GM19395 (cell line): ENCODE measurements around the gene PGP.

Source experiments
- ATAC-seq: cut with Tn5 transposase; IDR thresholded peaks from one replicate; pipeline ENCODE4 v1.9.1; 2021; ENCODE audit warnings: mild to moderate bottlenecking, moderate library complexity; ENCODE audit not compliant: unreplicated experiment

The PGP gene

DNA sequence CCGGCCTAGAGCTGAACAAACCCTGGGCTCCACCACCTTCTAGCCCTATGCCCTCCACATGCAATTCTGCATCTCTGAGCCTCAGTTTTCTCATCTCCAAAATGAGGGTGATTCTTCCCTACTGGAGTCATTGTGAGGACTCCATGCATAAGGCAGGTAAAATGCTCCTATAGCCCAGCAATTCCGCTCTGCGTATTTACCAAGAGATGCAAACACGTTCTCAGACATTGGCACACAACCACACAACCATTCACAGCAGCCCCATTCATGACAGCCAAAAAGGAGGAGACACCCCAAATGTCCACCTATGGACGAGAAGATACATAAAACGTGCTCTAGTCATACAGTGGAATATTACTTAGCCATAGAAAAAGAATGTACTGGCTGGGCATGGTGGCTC lies 14.3 kb downstream of the PGP start:
- ATAC-seq: no peak

DNA sequence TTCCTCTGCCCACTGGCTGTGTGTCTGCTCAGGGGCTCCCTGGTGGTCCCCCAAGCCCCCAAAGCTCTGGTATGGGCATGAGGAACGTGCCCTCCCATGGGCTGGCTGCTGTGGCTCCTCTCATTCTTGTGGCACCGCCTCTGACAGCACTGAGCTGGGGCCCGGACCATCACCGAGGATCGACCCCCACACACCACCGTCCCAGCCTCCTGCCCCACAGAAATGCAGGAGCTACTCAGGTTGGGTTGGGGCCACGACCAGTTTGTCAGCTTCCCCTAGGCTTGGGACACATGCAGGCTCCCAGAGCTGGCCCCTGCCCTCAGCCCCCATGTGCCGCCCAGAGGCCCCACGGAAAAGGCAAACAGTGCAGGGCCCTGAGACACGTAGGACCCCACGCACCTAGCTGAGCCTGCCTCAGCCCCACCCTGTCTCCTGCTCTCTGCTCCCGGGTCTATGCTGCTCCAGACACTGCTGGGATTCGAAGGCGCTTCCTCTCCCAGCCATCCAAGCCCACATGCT lies 15.0 kb downstream of the PGP start:
- no peak for ATAC-seq

DNA sequence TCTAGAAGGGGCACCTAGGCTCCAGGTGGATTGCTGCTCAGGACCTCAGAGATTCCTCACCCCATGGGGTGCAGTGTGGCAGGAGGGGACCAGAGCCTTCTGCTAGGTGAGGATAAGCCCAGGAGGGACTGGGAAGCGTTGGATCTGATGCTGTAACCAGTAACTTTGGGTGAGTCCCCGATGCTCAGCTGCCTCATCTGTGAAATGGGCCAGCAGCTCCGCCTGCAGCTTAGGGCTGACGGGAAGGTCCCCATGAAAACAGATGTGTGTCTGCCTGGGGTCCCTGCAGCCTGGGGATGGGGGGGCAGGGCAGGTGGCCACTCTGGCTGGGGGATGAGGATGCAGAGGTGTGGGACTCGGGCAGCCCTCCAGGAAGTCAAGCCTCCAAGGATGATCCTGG lies 15.5 kb downstream of the PGP start:
- ATAC-seq: no peak

DNA sequence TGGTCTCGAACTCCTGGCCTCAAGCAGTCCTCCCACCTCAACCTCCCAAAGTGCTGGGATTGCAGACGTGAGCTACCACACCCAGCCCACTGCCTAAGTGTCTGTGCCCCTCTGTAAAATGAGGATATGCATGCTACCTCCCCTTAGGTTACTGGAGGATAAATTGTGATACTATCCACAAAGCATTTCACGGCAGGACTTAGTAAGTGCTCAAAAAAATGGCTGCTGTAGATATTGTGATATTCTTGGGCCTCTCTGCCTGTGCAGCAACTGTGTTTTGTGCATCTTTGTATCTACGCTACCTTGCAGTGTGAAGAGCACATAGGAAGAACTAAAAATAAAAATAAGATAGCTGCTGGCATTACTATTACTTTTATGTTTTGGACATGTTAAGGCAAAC lies 16.4 kb downstream of the PGP start:
- ATAC-seq: no peak

DNA sequence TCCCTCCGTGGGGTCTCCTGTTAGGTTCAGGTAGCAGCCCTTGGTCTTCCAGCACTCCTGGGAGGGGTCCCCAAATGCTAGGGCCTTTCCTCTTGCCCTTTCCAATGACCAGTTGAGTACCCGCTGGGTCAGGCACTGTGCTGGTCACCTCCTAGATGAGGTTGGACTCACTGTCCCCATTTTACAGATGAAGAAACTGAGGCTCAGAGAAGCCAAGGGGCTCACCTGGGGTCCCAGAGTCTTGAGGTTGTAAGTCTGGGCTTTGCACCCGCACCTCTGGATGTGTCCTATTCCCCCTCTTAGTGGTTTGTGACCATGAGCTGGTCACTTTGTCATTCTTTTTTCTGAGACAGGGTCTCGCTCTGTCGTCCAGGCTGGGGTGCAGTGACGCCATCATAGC lies 16.9 kb downstream of the PGP start:
- no peak for ATAC-seq

DNA sequence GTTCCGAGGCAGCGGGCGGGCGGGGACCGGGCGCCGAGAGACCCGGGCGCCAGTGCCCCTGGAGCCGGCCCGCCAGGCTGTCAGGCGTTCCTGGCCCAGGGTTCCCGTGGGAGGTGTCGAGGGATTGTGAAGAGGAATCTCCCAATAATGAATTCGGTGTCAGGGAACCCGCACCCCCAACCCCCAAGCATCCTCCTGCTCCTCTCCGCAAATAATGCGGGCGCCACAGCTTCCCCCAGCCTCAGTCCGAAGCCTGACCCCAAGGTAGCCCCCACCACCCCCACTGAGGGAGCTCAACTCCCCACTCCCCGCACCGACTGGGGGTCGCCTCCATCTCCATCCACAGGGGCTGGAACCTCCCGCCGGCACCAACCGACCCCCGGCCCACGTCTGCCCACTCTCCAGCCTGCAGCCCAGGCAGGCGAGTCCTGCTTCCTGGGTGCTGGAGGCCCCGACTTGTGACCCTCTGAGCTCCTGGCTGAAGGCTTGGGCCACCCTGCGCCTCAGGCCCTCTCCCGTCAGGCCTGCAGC lies 17.6 kb downstream of the PGP start:
- ATAC-seq: no peak

DNA sequence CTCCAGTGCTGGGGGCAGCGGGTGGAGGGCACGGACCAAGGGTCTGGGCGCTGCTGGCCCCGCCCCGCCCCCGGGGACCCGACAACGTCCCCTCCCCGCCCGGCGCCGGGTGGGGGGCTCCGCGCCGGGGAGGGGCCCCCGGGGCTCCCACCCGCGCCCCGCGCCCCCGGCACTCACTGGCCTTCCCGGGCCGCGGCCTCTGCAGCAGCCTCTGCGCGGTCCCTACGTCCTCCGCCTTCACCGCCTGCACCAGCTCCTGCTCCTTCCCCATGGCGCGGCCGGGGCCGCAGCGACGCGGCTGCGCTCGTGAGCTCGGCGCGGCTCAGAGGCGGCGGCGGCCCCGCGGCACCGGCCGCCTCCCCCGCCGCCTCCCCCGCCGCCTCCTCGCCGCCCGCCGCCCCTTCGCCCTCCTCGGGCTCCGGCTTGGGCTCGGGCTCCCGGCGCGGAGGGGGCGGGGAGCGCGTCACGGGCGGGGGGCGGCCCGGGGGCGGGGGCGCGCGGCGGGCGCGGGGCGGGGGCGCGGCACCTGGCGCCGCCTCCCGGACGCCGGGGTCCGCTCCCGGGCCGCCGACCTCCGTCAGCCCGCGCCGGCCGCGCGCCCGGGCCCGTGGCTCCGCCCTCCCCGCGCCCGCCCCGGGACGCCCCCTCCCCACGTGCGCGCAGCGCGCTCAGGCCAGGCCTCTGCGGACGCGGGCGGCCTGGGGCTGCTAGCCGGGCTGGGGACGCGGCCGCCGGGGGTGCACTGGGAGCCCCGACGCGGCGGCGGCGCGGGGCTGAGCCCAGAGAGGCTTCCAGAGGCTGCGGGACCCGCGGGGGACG lies 18.3 kb downstream of the PGP start, which contains the start of gene CASKIN1:
Gene CASKIN1 (minus strand): TSS at position 444 of the 819 bp plus-strand sequence. CDS start 173 bp downstream, at position 271.
- ATAC-seq: no peak

DNA sequence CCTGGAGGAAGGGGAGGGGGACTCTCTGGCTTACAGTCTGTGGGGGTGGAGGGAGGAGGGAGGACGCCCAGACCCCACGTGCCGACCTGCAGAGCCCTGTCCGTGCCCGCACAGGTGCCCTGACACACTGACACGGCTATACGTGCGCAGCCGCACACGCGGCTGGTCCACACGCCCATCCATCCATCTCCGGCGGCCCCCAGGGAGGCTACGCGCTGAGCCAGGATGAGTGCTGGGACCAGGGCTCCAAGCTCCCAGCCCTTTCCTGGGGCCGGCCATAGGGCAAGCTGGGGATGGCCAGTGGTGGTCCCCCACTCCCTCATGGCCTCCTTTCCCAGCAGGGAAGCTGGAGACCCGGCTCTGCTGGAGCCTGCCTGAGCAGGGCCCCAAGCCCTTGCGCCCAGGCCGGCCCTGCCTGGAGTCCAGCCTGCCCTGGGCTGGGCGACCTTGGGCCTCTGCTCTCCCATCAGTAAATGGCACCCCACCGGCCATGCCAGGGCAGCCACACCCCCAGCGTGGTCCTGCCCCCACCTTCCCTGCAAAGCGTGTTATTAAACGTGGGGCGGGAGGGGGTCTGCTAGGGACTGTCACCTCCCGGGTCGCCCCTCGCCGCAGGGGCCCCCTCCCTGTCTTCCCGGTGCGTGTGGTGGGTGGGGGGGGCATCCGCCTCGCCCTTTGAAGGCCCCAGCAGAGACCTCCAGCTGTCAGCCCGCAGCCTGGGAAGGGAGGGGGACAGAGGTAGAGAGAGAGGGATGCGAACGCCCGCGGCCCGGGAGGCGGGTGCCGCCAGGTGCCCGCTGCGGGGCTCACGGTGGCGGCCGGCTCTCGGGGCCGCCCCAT lies 19.1 kb downstream of the PGP start:
- ATAC-seq: no peak

DNA sequence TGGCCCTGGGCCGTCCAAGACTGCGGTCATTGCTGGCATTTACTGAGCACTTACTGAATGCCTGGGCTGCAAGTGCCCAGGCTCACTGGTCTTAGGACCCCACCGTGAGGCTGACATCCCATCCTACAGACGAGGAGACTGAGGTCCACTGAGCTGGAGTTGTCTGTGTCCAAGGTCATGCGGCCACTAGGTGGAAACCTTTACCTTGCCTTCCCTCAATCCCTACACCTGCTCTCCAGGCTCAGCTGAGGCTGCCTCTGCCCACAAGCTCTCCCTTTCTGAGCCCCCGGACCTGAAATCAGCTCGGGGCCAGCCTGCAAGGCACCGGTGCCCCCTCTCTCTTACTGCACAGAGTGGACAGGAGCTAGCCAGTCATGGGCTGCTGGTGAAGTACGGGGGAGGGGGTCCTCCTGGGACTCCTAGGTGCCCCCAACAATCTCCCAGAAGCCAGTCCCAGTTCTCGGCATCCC lies 19.8 kb downstream of the PGP start:
- ATAC-seq: no peak

DNA sequence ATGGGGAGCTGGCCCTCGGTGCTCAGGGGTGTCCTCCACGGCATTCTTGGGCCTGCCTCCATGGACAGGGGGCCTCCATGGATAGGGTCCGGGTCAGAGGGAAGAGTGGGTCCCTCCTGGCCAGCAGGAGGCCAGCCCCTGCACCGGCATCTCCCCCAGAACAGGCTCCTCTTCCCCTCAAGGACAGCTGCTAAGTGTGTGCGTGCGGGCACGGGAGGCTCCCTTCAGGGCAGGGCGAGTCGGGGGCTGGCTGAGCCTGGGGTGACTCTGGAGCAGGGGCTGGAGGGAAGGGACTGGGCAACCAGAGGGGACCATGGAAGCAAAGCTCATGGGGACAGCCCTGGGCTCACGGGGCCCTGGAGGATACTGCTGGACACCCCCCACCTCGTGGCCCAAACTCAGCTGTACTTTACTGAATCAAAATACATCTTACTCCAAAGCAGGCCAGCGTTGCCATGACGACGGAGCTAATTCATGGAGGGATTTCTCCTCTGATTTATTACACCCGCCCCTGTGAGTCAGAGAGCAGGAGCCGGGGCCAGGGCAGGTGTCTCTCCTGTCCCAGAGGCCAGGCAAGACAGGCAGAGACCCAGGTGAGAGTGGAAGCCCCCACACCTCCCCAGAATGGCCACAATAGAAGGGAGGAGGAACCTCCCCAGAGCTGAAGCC lies 20.3 kb downstream of the PGP start:
- ATAC-seq: no peak

DNA sequence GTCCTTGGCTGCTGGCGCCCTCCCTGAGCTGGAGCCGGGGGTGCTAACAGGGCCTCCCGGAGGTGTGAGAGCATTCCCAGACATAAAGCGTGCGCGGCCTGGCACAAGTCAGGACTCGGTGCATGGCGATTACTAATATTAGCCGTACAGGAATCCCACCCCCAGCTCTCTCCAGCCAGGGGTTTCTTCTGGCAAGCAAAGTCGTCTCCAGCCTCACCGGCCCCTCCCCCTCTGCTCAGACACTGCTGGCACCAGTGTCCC lies 23.3 kb downstream of the PGP start:
- ATAC-seq: no peak

DNA sequence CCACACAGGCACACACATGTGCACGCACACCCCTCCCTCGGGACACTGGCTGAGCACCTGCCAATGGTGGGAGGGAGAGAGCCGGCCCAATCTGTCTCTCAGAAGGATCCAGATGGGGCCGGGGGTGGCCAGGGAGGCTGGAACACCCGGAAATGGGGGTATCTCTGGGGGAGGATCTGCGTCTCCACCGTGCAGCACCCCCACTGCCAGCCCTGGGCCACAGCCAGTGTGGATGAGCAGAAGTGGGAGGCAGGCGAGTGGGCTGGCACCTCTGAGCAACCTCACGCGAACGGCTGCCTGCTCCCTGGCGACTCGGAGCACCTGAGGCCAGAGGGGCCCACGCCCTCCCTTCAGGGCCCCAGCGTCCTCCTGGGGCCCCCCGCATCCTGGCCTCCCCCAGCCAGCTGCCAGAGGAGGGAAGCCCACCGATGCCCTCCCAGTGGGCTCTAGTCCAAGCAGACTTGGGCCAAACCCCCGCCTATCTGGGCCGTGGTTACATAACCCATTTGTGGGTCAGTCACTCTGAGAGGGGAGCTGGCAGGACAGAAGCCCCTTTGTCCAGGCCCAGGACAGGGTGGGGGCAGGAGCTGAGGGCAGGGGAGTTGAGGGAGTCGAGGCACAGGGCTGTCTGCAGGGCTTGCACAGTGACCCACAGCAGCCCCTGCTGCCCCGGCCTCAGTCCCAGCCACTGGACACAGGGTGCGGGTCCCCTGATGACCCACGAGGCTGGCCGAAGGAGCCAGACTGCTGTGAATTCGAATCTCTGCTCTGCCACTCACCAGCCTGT lies 23.8 kb downstream of the PGP start:
- ATAC-seq: no peak

DNA sequence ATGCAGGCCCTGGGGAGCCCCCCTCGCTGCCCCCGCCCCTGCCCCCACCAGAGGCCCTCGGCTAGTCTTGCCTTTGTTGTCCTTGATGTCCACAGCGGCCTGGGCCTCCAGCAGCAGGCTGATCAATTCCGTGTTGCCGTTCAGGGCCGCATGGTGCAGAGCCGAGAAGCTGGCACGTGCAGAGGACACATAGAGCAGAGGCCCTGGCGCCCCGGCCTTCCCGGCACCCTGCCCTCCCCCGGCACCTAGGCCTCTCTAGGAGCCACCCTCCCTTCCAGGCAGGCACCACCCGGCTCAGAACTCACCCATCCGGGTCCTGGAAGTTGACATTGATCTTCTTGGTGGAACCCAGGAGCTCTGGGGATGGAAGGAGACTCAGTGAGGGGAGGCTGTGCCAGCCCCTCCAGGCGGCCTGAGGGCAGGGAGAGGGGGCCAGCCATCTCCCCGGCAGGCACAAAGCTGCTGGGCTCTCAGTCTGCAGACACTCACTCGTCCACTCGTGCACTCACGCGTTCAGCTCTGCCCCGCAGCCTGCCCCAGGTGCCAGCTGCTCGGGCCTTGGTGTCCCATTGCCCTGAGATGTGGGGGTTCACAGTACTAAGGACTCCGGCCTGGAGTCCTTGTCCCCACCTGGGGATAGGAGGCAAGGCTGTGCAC lies 24.5 kb downstream of the PGP start:
- ATAC-seq: no peak

DNA sequence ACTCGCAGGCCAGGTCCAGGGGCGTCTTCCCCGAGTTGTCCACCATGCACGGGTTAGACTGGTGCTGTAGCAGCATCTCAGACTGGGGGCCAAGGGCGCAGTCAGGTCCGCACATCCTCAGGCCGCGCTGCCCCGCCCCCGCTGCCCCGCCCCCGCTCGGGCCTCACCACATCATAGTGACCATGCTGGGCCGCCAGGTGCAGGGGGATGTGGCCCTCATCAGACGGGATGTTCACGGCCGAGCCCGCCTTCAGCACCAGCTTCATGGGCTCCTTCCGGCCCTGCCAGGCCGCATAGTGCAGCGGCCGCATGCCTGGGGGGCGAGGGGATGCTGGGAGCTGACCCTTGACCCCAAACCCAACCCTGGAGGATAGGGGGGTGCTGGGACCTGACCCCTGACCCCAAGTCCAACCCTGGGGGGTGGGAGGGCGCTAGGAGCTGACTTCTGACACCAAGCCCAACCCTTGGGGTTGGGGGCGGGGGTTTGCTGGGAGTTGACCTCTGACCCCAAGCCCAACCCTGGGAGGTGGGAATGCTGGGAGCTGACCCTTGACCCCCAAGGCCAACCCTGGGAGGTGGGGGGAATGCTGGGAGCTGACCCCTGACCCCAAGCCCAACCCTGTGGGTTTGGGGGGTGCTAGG lies 25.3 kb downstream of the PGP start:
- ATAC-seq: no peak

DNA sequence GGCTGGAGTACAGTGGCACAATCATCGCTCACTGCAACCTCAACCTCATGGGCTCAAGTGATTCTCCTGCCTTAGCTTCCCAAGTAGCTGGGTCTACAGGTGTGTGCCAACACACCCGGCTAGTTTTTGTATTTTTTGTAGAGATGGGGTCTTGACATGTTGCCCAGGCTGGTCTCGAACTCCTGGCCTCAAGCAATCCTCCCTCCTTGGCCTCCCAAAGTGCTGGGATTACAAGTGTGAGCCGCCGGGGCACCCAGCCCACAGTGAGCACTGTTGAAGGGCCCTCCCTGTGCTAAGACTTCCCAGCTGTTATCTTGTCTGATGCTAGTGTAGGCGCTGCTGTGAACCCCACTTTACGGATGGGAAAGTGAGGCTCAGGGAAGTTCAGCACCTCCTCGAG lies 26.2 kb downstream of the PGP start:
- no peak for ATAC-seq

DNA sequence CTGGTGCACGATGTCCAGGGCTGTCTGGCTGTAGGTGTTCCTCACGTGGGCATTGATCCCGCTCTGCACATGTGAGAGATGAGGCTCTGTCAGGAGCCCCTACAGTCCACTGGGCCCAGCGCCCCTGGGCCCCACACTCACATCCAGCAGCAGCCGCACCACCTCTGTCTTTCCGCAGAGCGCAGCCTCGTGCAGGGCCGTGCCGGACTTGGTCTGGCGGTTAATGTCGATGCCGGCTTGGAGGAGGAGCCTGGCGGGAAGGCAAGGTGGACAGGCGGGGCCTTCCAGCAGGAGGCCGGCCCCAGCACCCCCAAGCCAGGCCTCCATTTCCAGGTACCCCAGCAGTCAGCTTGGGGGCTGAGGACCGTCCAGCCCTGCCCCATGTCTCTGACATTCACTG lies 27.4 kb downstream of the PGP start:
- no peak for ATAC-seq

DNA sequence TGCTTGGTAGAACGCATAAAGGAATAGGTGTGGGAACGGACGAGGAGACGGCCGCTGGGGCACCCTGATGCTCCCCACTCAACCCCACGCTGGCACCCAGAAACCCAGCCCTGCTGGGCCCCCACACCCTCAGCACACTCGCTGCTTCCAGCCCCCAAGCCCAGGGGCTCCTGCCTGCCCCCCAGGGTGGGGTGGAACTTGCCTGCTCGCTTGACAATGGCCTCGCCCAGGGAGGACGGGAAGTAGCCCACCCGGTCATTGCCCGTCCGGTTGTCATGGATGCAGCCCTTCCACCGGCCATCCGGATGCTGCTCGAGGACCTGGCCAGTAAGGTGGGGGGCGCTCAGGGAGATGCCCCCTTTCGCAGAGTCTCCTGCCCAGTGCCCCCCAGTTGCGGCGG lies 28.1 kb downstream of the PGP start:
- no peak for ATAC-seq

DNA sequence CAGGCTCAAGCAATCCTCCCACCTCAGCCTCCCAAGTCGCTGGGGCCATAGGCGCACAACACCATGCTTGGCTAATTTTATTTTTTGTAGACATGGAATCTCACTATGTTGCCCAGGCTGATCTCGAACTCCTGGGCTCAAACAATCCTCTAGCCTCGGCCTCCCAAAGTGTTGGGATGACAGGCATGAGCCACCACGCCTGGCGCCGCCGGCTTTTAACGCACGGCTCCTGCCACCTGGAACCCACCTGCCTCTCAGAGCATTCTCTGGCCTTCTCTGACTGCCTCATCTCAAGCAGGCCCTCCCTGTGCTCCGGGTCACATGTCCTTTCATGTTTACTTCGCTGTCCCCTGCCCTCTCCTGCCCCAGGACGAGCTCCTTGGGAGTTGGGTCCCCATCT lies 28.6 kb downstream of the PGP start:
- ATAC-seq: no peak

DNA sequence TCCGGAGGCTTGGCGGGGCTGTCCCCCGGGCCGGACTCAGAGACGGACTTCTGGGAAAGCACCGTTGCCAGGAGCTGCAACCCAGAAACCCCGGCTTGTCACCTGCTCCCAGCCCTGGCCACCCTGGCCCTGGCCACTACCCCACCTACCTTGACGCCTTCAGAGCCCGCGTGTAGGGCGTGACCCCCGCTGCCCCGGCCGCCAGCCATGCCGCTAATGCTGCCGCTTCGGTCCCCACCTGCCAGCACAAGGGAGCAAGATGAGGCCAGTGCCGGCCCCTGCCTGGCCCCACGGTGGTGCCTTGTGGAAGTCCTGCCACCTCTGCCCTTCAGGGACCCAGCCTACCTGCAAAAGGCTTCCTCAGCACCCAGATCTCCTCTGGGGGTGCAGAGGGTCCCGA lies 29.7 kb downstream of the PGP start:
- no peak for ATAC-seq

DNA sequence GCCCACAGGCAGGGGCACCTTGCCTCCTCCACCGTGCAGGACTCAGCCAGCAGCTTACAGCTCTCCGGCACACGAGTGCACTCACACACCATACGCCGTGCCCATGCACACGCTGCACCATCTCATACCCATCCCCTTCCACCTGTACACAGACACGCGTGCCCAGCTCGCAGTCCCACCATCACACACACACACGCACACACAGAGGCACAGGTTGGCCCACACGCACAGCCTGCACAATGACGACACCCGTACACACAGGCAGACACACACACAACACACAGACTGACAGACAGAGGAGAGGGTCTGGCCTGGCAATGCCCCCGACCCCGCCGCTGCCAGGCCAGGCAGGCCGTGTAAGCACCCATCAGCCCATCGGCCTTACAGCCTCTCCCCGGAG lies 30.3 kb downstream of the PGP start:
- ATAC-seq: no peak
